ENCODE data around the gene SLC25A17. TPM values are rescaled to one million over a fixed set of nuclear protein-coding genes. Genes with fewer than 3 reads are reported as not detected.

Gene SLC25A17
- total RNA-seq, 4 donors from 2014 or later = 5.8 to 9.6 (median 8.4) TPM

DNA sequence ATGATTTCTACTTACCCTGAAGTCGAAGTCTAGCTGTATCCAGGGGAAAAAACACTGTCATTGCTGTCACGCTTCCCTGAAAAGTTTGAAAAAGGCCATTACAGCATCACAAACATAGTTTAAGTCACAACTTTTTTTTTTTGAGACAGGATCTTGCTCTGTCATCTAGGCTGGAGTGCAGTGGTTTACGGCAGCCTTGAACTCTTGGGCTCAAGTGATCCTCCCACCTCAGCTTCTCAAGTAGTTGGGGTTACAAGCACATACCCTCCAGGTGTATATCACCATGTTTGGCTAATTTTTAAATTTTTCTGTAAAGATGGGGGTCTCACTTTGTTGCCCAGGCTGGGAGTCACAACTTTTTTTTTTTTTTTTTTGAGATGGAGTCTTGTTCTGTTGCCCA is 20.1 kb downstream of the SLC25A17 start:
- 96% methylated on average over 3 of the region's 3 CpGs for WGBS
- intact Hi-C loops (cut with DNase I) = no loop called here
- H3K9me3 ChIP-seq = no peaks in the 10 kb centered on the region
- H3K36me3 ChIP-seq = peaks cover 0 to 26% (median 8%) of the 10 kb centered on the region in 4 donors
- no peak overlapping the region for H3K4me3 ChIP-seq
- H3K27ac ChIP-seq (replicated peaks in 1 of 4) = no peak overlapping the region
- no peaks in the 10 kb centered on the region for H3K27me3 ChIP-seq
- peaks cover 0 to 5% (median 0%) of the 10 kb centered on the region in 4 donors for H3K4me1 ChIP-seq
- TF ChIP-seq EP300 (IDR thresholded peaks at IDR 0.05) = no peak
- no peak for TF ChIP-seq POLR2A (IDR thresholded peaks at IDR 0.05; ENCODE audit: low read depth)
- TF ChIP-seq POLR2AphosphoS5 (IDR thresholded peaks at IDR 0.05) = no peak
- no peak for TF ChIP-seq CTCF (IDR thresholded peaks at IDR 0.05)
- DNase-seq (ENCODE audit: extremely low spot score) = no peak

- Histone ChIP-seq H3K36me3 (peaks cover 0 to 37% (median 11%) of the 10 kb centered on the region in 4 donors), H3K9me3 (no peaks in the 10 kb centered on the region), H3K4me1 (peaks cover 0 to 5% (median 0%) of the 10 kb centered on the region in 4 donors), H3K27ac (replicated peaks in 1 of 4) (no peak overlapping the region), H3K27me3 (no peaks in the 10 kb centered on the region), H3K4me3 (no peak overlapping the region)
- DNase-seq (ENCODE audit: extremely low spot score) = no peak
- intact Hi-C loops (cut with DNase I) = no loop called here
- TF ChIP-seq CTCF (IDR thresholded peaks at IDR 0.05) (no peak), EP300 (IDR thresholded peaks at IDR 0.05) (no peak), POLR2A (IDR thresholded peaks at IDR 0.05; ENCODE audit: low read depth) (no peak), POLR2AphosphoS5 (IDR thresholded peaks at IDR 0.05) (no peak)
- 100% methylated on average over 1 of the region's 1 CpG for WGBS
These were observed 21.7 kb downstream of the SLC25A17 start for GRCh38 chr22:40797427-40797826.

GRCh38 chr22:40792451-40792850 is 26.7 kb downstream of the SLC25A17 start:
- TF ChIP-seq POLR2A (IDR thresholded peaks at IDR 0.05; ENCODE audit: low read depth) (no peak), EP300 (IDR thresholded peaks at IDR 0.05) (no peak), POLR2AphosphoS5 (IDR thresholded peaks at IDR 0.05) (no peak), CTCF (IDR thresholded peaks at IDR 0.05) (no peak)
- WGBS = 92% methylated on average over 2 of the region's 2 CpGs
- H3K36me3 ChIP-seq = peaks cover 0 to 61% (median 15%) of the 10 kb centered on the region in 4 donors

DNA sequence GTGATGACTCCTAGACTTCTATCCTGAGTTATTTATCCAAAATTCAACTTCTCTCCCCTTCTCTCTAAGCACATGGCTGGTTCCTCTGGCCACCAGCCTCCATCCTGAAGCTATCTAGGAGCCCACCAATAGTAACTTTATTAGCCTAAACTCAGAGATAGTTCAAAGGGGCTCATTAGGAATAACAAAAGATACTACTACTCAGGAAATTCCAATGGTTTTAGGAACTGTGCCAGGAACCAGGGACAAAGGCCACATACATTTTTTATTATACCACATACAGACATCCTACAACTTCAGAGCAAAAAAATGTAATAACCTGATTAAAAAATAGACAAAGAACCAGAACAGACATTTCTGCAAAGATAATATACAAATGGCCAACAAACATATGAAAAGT is 27.9 kb downstream of the SLC25A17 start:
- H3K27ac ChIP-seq (replicated peaks in 1 of 4) = no peak overlapping the region
- no peaks in the 10 kb centered on the region for H3K9me3 ChIP-seq
- no peak for DNase-seq (ENCODE audit: extremely low spot score)
- TF ChIP-seq CTCF (IDR thresholded peaks at IDR 0.05) = no peak
- TF ChIP-seq POLR2A (IDR thresholded peaks at IDR 0.05; ENCODE audit: low read depth) = no peak
- TF ChIP-seq POLR2AphosphoS5 (IDR thresholded peaks at IDR 0.05) = no peak
- no peak for TF ChIP-seq EP300 (IDR thresholded peaks at IDR 0.05)
- peaks cover 0 to 72% (median 21%) of the 10 kb centered on the region in 4 donors for H3K36me3 ChIP-seq
- no peaks in the 10 kb centered on the region for H3K27me3 ChIP-seq
- H3K4me3 ChIP-seq = no peak overlapping the region
- intact Hi-C loops (cut with DNase I) = no loop called here
- H3K4me1 ChIP-seq = no peaks in the 10 kb centered on the region

More at GRCh38 chr22:40792451-40792850, 26.7 kb downstream of the SLC25A17 start:
- H3K27me3 ChIP-seq = no peaks in the 10 kb centered on the region
- H3K9me3 ChIP-seq = no peaks in the 10 kb centered on the region
- H3K27ac ChIP-seq (replicated peaks in 1 of 4) = no peak overlapping the region
- no peaks in the 10 kb centered on the region for H3K4me1 ChIP-seq
- DNase-seq (ENCODE audit: extremely low spot score) = no peak
- intact Hi-C loops (cut with DNase I) = no loop called here
- H3K4me3 ChIP-seq = no peak overlapping the region

DNA sequence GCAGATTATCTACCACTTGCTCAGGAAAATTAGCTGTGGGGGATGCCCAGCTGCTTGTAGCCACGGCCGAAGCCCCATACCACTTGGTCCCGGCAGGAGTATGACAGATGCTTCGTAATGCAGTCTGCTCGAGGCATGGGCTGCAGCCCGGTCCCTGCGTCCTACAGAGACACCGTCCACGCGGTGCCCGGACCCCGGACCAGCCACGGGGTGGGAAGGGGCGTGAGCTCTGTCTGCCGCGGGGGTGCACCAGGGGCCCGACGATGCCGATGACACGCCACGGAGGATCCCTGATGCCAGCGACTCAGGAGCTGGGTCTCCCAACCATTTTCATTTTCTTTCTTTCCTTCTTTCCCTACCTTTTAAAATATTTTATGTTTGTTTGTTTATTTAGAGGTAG is 30.0 kb downstream of the SLC25A17 start:
- Histone ChIP-seq H3K4me1 (no peaks in the 10 kb centered on the region), H3K27me3 (no peaks in the 10 kb centered on the region), H3K36me3 (peaks cover 0 to 74% (median 29%) of the 10 kb centered on the region in 4 donors), H3K9me3 (no peaks in the 10 kb centered on the region), H3K4me3 (no peak overlapping the region), H3K27ac (replicated peaks in 1 of 4) (no peak overlapping the region)
- DNase-seq (ENCODE audit: extremely low spot score) = no peak
- intact Hi-C loops (cut with DNase I) = no loop called here
- TF ChIP-seq POLR2A (IDR thresholded peaks at IDR 0.05; ENCODE audit: low read depth) (no peak), POLR2AphosphoS5 (IDR thresholded peaks at IDR 0.05) (no peak), EP300 (IDR thresholded peaks at IDR 0.05) (no peak), CTCF (IDR thresholded peaks at IDR 0.05) (no peak)
- WGBS = 98% methylated on average over 19 of the region's 22 CpGs

Data from esophagus muscularis mucosa (tissue), 4 donors.